Astrocyte (in vitro differentiated cells and primary cell): ENCODE measurements around the gene MEG3.

Experiments used
- CTCF ChIP-seq: IDR thresholded peaks from 2 replicates; pipeline ENCODE4 v1.5.1; 2011; ENCODE audit warnings: low read depth, mild to moderate bottlenecking, inconsistent platforms, low read length, moderate library complexity; ENCODE audit not compliant: insufficient read depth
- EZH2 ChIP-seq: IDR thresholded peaks from 2 replicates; pipeline ENCODE4 v1.6.1; 2012; ENCODE audit warnings: mild to moderate bottlenecking, low read length, inconsistent platforms; ENCODE audit not compliant: insufficient read depth

GRCh38 chr14:100864206-100864605 lies 38.3 kb downstream of the MEG3 start:
- TF ChIP-seq CTCF = no peak
- TF ChIP-seq EZH2 = no peak
